Jurkat, Clone E6-1 (cell line): ENCODE data around the gene FBLN2.
"Not testable (repeated sequence)": the region's sequence is repeated elsewhere in the genome, so short reads cannot be mapped to it uniquely, and the experiment has no call there.

Experiments used
- DNase-seq: peaks from one replicate; pipeline ENCODE4 v3.0.0-alpha.2; 2011; ENCODE audit warnings: low read depth, low spot score
- H3K4me3 ChIP-seq: 2 replicates; pipeline ENCODE4 v1.5.1; 2011; ENCODE audit warnings: mild to moderate bottlenecking, low read length, control low read depth, moderate library complexity

The FBLN2 gene

DNA sequence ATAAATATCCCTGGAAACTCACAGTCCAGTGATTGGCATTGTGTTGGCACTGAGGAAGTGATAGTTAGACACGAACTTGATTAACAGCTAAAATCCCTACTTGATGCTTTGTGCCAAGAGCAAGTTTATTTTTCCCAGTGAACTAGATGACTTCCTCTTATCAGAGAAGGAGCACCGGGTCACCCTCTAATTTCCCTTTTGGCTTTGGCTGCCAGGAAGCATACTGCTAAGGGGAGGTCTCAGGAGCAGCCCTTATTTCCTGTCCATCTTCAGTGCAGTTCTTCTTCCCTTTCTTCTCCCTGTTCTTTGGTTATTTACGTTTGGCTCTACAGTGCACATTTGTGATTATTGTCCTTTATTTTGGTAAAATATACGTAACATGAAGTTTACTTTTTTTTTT is 13.0 kb downstream of the FBLN2 start:
- no peak for DNase-seq
- no peak overlapping the region for H3K4me3 ChIP-seq

DNA sequence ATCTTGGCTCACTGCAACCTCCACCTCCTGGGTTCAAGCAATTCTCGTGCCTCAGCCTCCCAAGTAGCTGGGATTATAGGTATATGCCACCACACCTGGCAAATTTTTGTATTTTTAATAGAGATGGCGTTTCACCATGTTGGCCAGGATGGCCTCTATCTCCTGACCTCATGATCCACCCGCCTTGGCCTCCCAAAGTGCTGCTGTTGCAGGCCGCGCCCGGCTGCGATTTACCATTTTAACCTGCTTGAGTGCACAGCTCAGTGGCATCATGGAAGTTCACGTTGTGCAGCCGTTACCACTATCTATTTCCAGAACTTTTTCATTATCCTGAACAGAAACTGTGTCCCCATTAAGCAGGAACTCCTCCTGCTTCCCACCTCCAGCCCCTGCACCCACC is 13.5 kb downstream of the FBLN2 start:
- H3K4me3 ChIP-seq, DNase-seq: not testable (repeated sequence)

DNA sequence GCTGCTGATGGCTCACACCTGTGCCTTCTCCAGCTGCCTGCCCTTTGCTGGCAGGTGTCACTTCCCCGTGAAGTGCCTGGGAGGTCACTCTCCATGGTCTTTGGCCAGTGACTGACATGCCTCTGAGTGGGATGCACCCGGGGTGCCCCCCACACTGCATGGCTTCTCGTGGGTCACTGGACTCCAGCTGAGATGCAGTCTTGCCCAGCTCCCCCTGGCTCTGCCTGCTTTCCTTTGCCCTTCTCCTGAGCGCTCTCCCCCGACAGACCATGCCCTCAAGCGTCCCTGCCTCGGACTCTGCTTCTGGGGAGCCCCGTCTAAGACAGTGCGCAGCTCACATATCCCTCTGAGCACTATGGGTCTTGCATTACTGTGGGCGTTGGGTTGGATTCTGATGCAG is 14.4 kb downstream of the FBLN2 start:
- no peak overlapping the region for H3K4me3 ChIP-seq
- DNase-seq = no peak

DNA sequence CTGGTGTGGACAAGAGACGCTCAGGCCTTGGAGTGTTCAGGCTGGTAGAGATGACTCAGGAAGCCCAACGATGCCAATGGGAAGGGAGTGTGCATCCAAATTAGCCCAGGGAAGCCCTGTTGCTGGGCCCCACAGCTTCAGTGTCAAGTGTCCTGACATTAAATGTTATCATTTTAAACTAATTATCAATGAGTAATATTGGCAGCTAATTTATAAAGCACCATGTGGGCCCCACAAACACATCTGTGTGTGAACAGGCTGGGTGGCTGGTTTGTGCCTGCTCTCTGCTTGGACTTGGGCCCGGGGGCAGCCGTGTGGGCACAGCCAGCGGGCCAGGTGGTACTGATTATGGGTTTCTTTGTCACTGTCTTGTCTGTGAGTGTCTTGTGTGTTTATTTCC is 15.0 kb downstream of the FBLN2 start:
- DNase-seq = no peak
- no peak overlapping the region for H3K4me3 ChIP-seq

DNA sequence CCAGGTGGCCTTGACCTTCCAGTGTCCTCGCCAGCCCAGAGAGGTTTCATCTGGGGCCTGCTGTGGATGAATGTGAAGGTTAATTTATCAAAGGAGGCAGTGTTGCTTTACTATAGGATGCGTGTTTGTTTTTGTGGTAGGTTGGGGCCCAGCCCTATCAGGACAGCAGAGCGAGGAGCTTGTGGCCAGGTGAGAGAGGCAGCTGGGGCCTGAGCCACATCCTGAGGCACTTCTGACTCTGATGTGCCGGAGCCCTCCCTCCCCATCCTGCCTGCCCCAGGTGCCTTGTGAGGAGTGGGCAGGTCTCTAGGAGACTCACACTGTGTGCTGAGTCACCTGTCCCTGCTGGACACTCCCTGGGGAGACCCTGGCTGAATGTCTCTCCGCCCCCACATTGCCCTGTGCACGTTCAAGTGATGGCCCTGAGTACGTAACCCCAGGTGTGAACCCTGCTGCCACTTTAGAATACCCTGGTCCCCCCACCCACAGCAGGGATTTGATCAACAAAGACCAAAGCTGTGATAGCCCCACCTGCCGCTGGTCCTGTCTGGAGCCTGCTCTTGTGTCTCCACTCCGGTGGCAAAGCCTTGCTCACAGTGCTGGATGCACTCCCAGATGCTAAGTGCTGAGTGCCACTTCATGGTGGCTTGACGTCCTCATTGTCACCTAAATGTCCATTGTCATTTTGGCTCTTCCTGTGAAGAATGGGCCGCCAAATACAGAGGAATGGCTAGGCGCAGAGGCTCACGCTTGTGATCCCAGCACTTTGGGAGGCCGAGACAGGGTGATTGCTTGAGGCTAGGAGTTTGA is 16.0 kb downstream of the FBLN2 start:
- H3K4me3 ChIP-seq = no peak overlapping the region
- DNase-seq = peak; percentile 70

DNA sequence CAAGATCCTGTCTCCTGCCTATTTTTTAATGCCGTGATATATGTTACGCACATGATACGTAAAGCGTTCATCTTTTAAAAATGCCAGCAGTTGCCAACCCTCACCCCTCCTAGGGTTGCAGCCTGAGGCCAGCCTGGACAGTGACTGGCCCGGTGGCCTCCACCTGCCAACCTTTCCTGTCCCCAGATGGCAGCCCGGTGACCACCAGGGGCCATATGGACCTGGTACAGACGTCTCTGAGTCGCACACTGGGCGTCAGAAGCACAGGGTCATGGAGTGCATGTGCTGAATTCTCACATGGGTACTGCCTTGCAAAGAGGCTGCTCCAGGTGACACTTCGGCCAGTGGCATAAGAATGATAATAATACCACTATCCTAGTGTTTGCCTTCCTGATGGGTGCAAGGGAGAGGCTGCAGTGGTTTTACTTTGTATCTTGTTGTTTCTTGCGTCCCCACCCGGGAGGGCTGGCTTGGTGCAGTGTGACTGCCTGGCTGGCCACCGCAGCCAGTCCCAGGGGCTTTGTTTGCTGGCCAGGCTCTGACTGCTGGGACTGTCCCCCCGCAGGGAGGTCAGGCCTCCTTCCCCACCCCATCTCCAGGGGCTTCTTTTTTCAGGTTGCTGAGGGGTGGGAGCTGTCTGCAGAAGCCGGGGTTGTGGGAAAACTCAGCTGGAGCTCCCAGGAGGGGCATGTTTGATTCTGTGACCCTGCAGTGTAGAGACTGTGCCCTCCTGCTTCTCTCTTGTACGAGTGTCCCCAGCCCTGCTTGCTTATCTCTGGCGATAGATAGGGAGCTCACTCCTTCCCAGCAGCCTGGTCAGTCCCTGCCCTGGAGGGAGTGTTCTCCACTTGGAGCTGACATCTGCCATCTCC is 16.9 kb downstream of the FBLN2 start:
- DNase-seq = no peak
- no peak overlapping the region for H3K4me3 ChIP-seq

DNA sequence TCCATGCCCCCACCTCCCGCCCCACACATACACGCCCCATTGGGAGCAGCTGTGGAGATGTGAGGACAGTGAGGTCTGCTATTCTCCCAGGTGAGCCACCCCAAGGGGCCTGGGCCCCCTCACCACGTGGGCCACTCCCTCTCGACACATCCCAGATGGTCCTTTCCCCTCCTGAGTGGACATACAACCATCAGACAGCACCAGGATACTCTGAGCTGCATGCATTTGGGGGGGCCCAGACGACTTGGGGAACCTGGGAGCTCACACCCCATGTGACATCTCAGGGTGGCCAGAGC is 17.5 kb downstream of the FBLN2 start:
- no peak overlapping the region for H3K4me3 ChIP-seq

DNA sequence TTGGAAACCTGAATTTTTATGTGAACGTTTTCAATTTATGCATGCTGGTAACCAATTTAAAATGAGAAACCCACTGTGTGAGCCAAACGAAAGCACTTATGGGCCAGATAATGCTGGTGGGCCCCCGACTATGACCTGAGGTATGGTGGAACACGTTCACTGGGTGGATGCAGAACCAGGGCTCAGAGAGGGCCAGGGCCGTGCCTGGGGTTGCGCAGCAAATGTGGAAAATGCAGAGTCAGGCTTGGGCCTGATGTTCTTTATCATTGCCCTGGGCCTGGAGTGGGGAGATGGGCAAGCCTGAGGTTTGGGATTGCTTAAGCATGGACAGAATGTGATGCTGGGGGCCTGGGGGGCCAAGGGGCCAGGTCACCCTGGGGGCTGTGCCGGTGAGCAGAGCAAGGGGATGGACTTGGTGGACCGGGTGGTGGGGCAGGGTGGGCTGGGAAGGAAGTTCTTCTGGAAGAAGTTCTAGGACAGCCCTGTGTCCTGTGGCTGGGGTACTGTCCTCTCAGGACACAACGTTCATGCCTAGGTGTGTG is 17.9 kb downstream of the FBLN2 start:
- DNase-seq = no peak
- H3K4me3 ChIP-seq = no peak overlapping the region

More for the DNA sequence above, 17.5 kb downstream of the FBLN2 start:
- no peak for DNase-seq

DNA sequence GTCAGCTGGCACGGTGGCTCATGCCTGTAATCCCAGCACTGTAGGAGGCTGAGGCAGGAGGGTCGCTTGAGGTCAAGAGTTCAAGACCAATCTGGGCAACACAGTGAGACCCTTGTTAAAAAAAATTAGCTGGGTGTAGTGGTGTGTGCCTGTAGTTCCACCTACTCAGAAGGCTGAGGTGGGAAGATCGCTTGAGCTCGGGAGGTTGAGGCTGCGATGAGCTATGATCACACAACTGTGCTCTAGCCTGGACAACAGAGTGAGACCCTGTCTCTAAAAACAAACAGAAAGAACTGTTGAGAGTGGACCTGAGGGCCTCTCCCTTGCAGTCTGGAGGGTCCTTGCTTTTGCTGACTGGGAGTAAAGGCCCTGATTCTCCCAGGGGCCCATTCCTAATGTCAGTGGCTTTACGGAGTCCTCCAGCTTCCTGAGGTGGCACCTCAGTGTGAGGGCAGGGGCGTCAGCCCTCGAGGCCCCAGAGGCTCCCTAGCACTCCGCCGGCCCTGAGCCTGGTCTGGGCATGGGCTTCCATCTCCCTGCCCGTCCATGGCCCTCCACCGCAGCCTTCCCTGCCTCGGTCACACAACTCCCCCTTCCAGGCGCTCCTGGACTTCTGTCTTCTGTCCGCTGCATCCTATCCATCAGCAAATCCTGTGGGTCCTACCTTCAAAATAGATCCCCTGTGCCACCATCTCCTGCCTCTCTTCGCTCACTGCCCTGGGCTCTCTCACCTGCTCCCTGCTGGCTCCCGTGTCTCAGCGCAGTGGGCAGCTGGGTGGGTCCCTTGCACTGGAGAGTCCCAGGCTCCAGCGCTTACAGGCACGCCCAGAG is 19.0 kb downstream of the FBLN2 start:
- no peak overlapping the region for H3K4me3 ChIP-seq
- DNase-seq = no peak

DNA sequence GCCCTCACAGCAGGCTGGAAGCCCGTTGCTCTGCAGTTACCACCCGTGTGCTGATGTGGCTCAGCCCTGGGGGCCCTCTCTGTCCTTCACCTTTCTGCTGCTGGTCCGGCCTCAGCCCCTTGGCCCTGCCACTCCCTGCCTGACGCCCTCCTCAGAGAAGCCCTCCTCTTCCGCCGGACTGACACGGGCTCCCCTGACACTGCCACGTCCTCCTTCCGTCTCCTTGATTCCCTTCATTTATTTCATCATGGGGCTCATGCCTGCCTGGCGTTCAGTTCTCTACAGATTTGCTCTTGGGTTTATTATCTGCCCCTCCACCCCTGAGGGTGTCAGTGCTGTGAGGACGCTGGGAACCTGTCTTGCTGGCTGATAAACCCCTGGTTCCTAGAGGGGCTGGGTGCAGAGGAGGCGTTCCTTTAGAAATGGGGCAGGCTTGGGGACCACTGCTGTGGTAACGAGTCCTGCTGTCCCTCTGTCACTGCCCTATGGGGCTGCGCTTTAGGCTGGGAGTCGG is 19.6 kb downstream of the FBLN2 start:
- H3K4me3 ChIP-seq = no peak overlapping the region
- no peak for DNase-seq

DNA sequence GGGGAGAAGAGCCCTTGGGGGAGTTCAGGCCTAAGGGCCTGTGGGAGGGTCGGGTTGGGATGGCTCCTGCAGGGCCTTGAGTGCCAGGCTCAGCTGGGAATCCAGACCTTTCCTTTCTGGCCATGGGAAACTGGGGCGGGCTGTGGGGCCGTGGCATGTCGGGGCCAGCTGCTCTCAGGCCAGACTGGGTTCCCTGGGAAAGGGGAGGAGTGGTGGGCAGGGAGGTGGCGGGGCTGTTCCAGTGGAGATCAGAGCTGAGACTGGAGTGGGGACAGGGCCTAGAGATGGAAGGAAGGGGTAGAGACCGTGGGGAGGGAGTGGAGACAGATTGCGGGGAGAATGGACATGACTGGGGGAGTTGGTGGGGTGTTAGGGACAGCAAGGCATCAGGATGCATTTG is 20.3 kb downstream of the FBLN2 start:
- no peak for DNase-seq
- H3K4me3 ChIP-seq = no peak overlapping the region

DNA sequence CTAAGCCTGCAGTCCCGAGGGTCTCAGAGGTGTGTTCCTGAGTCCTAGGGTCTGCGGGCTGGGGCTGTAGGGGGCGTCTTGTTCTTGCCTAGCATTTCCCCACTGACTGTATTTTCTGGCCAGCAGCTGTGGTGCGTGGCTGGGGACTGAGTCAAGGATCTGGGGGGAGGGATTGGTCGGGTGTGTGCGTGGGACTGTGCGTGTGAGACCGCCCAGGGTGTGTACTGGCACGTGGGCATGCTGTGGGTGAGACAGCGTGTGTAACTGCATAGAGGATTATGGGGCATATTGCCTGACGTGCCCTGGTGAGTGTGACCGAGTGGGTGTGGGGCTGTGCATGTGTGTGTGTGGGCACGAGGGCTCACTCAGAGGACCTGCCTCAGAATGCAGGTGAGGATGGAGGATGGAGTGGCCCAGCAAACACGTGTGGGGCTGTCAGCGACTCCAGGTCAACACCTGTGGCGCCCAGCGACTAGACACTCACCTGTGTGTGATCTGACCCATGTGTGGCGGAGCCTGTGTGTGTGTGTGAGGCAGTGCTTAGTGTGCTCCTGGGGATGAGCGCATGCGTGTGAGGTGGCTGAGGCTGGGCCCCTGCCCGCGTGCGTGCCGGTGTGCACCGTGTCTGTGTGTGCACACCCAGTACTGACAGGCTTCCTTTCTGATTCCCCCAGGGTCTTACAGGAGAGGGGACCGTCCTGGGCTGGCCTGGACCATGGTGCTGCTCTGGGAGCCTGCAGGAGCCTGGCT is 20.9 kb downstream of the FBLN2 start:
- no peak overlapping the region for H3K4me3 ChIP-seq
- no peak for DNase-seq

DNA sequence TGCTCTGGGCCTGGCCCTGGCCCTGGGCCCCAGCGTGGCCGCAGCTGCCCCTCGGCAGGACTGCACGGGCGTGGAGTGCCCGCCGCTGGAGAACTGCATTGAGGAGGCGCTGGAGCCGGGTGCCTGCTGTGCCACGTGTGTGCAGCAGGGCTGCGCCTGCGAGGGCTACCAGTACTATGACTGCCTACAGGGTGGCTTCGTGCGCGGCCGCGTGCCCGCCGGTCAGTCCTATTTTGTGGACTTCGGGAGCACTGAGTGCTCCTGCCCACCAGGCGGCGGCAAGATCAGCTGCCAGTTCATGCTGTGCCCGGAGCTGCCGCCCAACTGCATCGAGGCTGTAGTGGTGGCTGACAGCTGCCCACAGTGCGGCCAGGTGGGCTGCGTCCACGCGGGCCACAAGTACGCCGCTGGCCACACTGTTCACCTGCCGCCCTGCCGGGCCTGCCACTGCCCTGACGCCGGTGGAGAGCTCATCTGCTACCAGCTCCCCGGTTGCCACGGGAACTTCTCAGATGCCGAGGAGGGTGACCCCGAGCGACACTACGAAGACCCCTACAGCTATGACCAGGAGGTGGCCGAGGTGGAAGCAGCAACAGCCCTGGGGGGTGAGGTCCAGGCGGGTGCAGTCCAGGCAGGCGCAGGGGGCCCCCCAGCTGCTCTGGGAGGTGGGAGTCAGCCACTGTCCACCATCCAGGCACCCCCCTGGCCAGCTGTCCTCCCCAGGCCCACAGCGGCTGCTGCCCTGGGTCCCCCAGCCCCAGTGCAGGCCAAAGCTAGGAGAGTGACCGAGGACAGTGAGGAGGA is 21.7 kb downstream of the FBLN2 start:
- H3K4me3 ChIP-seq = no peak overlapping the region
- DNase-seq = no peak

DNA sequence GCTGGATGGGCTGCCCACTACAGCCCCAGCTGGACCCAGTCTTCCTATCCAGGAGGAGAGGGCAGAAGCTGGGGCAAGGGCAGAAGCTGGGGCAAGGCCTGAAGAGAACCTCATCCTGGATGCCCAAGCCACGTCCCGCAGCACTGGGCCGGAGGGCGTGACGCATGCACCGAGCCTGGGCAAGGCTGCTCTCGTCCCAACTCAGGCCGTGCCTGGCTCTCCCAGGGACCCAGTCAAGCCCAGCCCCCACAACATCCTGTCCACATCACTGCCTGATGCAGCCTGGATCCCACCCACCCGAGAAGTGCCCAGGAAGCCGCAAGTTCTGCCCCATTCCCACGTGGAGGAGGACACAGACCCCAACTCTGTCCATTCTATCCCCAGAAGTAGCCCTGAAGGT is 22.3 kb downstream of the FBLN2 start:
- no peak overlapping the region for H3K4me3 ChIP-seq
- DNase-seq = no peak

DNA sequence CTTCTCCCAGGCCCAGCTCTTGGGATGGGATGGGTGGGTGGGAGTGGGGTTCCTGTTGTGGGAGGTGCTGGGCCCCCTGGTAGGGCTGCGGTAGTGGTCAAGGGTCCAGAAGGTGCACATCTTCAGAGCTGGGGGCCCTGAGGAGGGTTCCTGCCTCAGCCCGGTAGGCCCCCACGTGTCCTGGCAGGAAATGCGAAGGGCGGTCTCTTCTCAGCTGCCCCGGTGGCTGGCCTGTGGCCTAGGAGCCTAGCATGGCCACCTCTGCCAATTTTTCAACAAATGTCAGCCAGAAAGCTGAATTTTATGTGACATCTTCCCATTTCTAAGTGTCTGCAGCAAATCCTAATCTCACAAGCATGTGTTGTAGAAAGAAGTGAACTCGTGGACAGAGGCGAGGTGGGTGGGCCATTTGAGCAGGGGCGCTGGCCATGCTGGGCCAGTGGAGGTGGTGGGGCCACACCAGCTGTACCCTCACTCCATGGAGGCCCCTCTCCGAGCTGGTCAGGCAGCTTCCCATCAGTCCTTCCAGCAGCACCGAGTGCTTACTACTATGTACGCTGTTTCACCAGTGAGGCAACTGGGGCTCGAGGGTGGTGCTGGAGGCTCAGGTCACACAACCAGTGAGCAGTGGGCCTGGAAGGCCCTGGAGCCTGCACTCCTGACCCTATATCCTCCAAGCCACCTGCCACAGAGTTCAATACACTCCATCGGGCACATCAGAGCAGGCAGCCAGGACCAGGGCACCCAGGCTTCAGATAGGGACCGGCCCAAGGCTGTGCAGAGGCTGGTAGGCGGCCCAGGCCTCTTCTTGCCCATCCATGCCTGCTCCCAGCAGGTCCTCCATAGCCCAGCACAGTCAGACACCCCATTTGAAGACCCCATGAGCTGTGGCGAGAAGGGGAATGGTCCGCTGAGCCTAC is 23.2 kb downstream of the FBLN2 start:
- no peak overlapping the region for H3K4me3 ChIP-seq
- no peak for DNase-seq

DNA sequence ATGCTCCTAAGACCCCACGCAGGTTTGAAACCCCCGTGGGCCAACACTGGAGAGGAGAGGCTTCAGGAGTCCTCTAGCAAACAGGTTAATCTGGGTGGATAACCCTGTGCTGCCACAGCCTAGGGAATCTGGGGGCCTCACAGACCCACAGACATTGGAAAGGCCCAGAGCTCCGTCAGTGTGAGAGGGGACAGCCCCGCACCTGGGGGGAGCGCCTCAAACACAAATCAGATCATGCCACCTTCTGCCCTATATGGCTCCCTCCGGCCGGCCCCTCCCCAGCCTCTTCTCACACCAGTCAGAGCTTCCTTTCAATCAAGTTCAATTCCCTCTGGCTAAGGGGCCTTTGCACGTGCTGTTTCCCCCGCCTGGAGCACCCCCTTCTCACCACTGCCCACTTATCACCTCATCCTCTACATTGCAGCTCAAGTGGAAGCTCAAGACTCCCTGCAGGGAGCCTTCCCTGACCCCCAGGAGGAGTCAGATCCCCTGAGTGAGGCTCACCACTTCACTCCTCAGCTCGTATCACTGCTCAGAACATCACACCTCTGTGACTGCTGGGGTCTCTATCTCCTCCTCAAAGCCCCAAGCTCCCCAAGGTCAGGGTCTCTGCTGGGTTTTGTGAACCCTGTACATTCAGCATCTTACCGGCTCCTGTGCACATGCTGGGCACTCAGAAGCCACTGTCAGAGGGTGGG is 24.1 kb downstream of the FBLN2 start:
- no peak overlapping the region for H3K4me3 ChIP-seq
- DNase-seq = no peak
